NB4 (cell line): ENCODE data around the gene ATXN1.

ENCODE experiments used
- CTCF ChIP-seq: IDR thresholded peaks from one replicate; pipeline ENCODE4 v1.5.1; 2012; ENCODE audit warnings: low read depth, low read length
- POLR2A ChIP-seq: IDR thresholded peaks from 2 replicates; pipeline ENCODE4 v1.6.1; 2011; ENCODE audit warnings: mild to moderate bottlenecking; ENCODE audit not compliant: insufficient read length; ENCODE audit errors: extremely low read depth

GRCh38 chr6:16767765-16768476 lies 6.7 kb upstream of the ATXN1 start:
- TF ChIP-seq CTCF (no peak), POLR2A (no peak)
